Neural progenitor cell (in vitro differentiated cells): ENCODE measurements around the gene OAF. TPM values are rescaled to one million over a fixed set of nuclear protein-coding genes. Genes with fewer than 3 reads are reported as not detected.

Source experiments
- DNase-seq: peaks from one replicate; pipeline ENCODE4 v3.0.0-alpha.2; 2016; ENCODE audit warnings: low spot score
- H2AFZ ChIP-seq: fragments of 200-600 bp; sonication (generic); replicated peaks from 2 replicates; pipeline ENCODE4 v1.6.1; 2016; ENCODE audit warnings: antibody characterized with exemption
- H3F3A ChIP-seq: fragments of 200-600 bp; sonication (generic); 2 replicates; pipeline ENCODE4 v1.6.1; 2016; ENCODE audit warnings: antibody characterized with exemption, low read depth
- H3K27ac ChIP-seq: fragments of 200-600 bp; sonication (generic); 2 replicates; pipeline ENCODE4 v1.5.1; 2016; ENCODE audit warnings: mild to moderate bottlenecking
- H3K27me3 ChIP-seq: fragments of 200-600 bp; sonication (generic); 2 replicates; pipeline ENCODE4 v1.6.1; 2016; ENCODE audit warnings: mild to moderate bottlenecking, moderate library complexity
- H3K36me3 ChIP-seq: fragments of 200-600 bp; sonication (generic); 2 replicates; pipeline ENCODE4 v1.5.1; 2016
- H3K4me1 ChIP-seq: fragments of 200-600 bp; sonication (generic); 2 replicates; pipeline ENCODE4 v1.6.1; 2016; ENCODE audit warnings: mixed run types
- H3K4me2 ChIP-seq: fragments of 200-600 bp; sonication (generic); 2 replicates; pipeline ENCODE4 v1.6.1; 2016
- H3K4me3 ChIP-seq: fragments of 200-600 bp; sonication (generic); 2 replicates; pipeline ENCODE4 v1.5.1; 2016
- H3K79me2 ChIP-seq: fragments of 200-600 bp; sonication (generic); 2 replicates; pipeline ENCODE4 v1.6.1; 2016; ENCODE audit warnings: low read depth
- H3K9ac ChIP-seq: fragments of 200-600 bp; sonication (generic); 2 replicates; pipeline ENCODE4 v1.6.1; 2016
- H3K9me3 ChIP-seq: fragments of 200-600 bp; sonication (generic); 2 replicates; pipeline ENCODE4 v1.5.1; 2016; ENCODE audit warnings: low read depth
- H4K20me1 ChIP-seq: fragments of 200-600 bp; sonication (generic); 2 replicates; pipeline ENCODE4 v1.6.1; 2016; ENCODE audit warnings: low read depth
- H3K27ac Mint-ChIP-seq: 3 replicates; pipeline ENCODE4 v1.8.0; 2021; ENCODE audit warnings: mixed read lengths
- H3K27me3 Mint-ChIP-seq: 2 replicates; pipeline ENCODE4 v1.8.0; 2022; ENCODE audit warnings: low read depth, mild to moderate bottlenecking, inconsistent platforms, moderate library complexity, mixed read lengths; ENCODE audit not compliant: insufficient read depth
- H3K36me3 Mint-ChIP-seq: 3 replicates; pipeline ENCODE4 v1.8.0; 2021; ENCODE audit warnings: mixed read lengths
- H3K4me1 Mint-ChIP-seq: 3 replicates; pipeline ENCODE4 v1.8.0; 2021; ENCODE audit warnings: mixed read lengths
- H3K4me3 Mint-ChIP-seq: 3 replicates; pipeline ENCODE4 v1.8.0; 2021; ENCODE audit warnings: mild to moderate bottlenecking, moderate library complexity, mixed read lengths
- H3K9me3 Mint-ChIP-seq: 3 replicates; pipeline ENCODE4 v1.8.0; 2020; ENCODE audit warnings: mixed read lengths
- CTCF ChIP-seq: fragments of 200-600 bp; sonication (generic); IDR thresholded peaks from 2 replicates; pipeline ENCODE4 v1.5.1; 2017; ENCODE audit warnings: antibody characterized with exemption, mild to moderate bottlenecking
- EZH2 ChIP-seq: fragments of 200-600 bp; sonication (generic); IDR thresholded peaks from 2 replicates; pipeline ENCODE4 v1.6.1; 2017; ENCODE audit warnings: antibody characterized with exemption, mild to moderate bottlenecking, moderate library complexity
- EZH2phosphoT487 ChIP-seq: fragments of 200-600 bp; sonication (generic); IDR thresholded peaks from 2 replicates; pipeline ENCODE4 v1.6.1; 2017; ENCODE audit warnings: antibody characterized with exemption
- total RNA-seq: library from RNA; depleted of rRNA; stranded (reverse); fragments of >200 nt; gene quantifications from 2 replicates; pipeline ENCODE4 v1.2.3, GENCODE V29; 2015; ENCODE audit warnings: low replicate concordance

Gene OAF
- total RNA-seq, 1 donor from 2014 or later: 0.47 TPM

GRCh38 chr11:120184946-120185705 is 25.7 kb upstream of the OAF start:
- Mint-ChIP-seq H3K4me1 (peaks cover 92% of the 10 kb centered on the region), H3K27ac (peak overlapping the region; percentile 80), H3K27me3 (peaks cover 17% of the 10 kb centered on the region), H3K4me3 (no peak overlapping the region), H3K36me3 (peaks cover 3% of the 10 kb centered on the region), H3K9me3 (no peaks in the 10 kb centered on the region)
- Histone ChIP-seq H3K27me3 (peaks cover 28% of the 10 kb centered on the region), H3F3A (peaks cover 8% of the 10 kb centered on the region), H3K27ac (no peak overlapping the region), H3K9ac (no peak overlapping the region), H3K4me2 (no peak overlapping the region), H3K4me1 (peaks cover 55% of the 10 kb centered on the region), H3K4me3 (no peak overlapping the region), H3K79me2 (no peaks in the 10 kb centered on the region), H2AFZ (no peak overlapping the region), H3K36me3 (no peaks in the 10 kb centered on the region), H3K9me3 (no peaks in the 10 kb centered on the region), H4K20me1 (peaks cover 3% of the 10 kb centered on the region)
- no peak for TF ChIP-seq CTCF
- no peak for TF ChIP-seq EZH2
- TF ChIP-seq EZH2phosphoT487: no peak
- DNase-seq: no peak

DNA sequence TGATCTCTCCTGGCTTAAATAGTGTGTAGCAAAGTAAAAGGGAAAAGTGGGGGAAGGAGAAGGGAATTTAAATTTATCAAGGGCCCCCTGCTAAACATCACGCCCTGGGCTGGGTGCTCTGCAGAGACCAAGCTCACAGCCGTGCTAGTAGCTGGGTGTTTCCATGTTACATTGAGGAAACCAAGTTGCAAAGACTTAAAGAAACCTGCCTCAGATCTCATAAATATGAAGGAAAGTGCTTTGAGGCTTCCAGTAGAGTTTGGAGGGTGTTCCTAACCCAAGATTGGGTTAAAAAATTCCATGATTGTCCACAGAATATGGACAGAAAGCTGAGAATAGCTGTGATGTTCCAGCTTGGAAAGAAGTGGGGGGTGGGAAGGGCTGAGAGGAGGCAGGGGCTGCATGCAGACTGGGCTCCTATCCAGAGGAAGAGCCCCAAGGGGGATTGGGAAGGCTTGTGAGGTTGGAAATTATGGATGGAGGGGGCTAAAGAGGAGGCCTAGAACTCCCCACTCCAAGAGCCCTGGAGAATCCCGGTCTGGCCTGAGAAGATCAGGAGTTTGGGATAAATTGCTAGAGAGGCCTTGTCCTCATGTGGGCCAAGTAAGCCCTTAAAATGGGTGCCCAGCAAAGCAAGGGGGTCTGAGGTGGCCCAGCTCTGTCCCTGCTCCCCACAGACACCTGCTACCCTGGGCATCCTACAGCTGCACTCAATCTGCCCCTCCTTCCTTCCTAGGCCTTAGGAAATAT is 25.0 kb upstream of the OAF start:
- no peaks in the 10 kb centered on the region for H3K79me2 ChIP-seq
- no peak overlapping the region for H3K4me2 ChIP-seq
- H3K9ac ChIP-seq: no peak overlapping the region
- H3K27me3 ChIP-seq: peaks cover 28% of the 10 kb centered on the region
- Mint-ChIP-seq H3K36me3 (peaks cover 3% of the 10 kb centered on the region), H3K4me3 (no peak overlapping the region), H3K9me3 (no peaks in the 10 kb centered on the region), H3K27me3 (peaks cover 19% of the 10 kb centered on the region), H3K4me1 (peaks cover 90% of the 10 kb centered on the region), H3K27ac (peak overlapping the region; percentile 86)
- no peak for TF ChIP-seq EZH2phosphoT487
- TF ChIP-seq CTCF: no peak
- TF ChIP-seq EZH2: no peak
- peaks cover under 1% of the 10 kb centered on the region for H3F3A ChIP-seq
- no peaks in the 10 kb centered on the region for H3K36me3 ChIP-seq
- H3K4me3 ChIP-seq: no peak overlapping the region
- no peaks in the 10 kb centered on the region for H4K20me1 ChIP-seq
- no peak overlapping the region for H3K27ac ChIP-seq
- no peak for DNase-seq
- no peaks in the 10 kb centered on the region for H3K9me3 ChIP-seq
- no peak overlapping the region for H2AFZ ChIP-seq
- H3K4me1 ChIP-seq: peaks cover 47% of the 10 kb centered on the region

- Mint-ChIP-seq H3K27me3 (peaks cover 18% of the 10 kb centered on the region), H3K9me3 (no peaks in the 10 kb centered on the region), H3K27ac (peak overlapping the region; percentile 86), H3K4me1 (peaks cover 90% of the 10 kb centered on the region), H3K36me3 (peaks cover 3% of the 10 kb centered on the region), H3K4me3 (peak overlapping the region; percentile 62)
- Histone ChIP-seq H3K4me1 (peaks cover 42% of the 10 kb centered on the region), H3K4me3 (no peak overlapping the region), H2AFZ (no peak overlapping the region), H3K27me3 (peaks cover 28% of the 10 kb centered on the region), H3K9ac (no peak overlapping the region), H3K27ac (no peak overlapping the region), H3K36me3 (no peaks in the 10 kb centered on the region), H3F3A (no peaks in the 10 kb centered on the region), H3K4me2 (no peak overlapping the region), H3K79me2 (no peaks in the 10 kb centered on the region), H4K20me1 (no peaks in the 10 kb centered on the region), H3K9me3 (no peaks in the 10 kb centered on the region)
- no peak for DNase-seq
- TF ChIP-seq EZH2: no peak
- TF ChIP-seq EZH2phosphoT487: no peak
- no peak for TF ChIP-seq CTCF
These were observed 24.4 kb upstream of the OAF start for GRCh38 chr11:120186456-120186773.
